Psoas muscle (tissue), 8 donors: ENCODE measurements around the gene SIRT4. TPM values are rescaled to one million over a fixed set of nuclear protein-coding genes. Genes with fewer than 3 reads are reported as not detected.

Experiments
- ATAC-seq, 4 donors: fragments of 200-7000 bp; cut with Tn5 transposase; one replicate each; pipeline ENCODE4 v1.9.1; 2020; ENCODE audit warnings: moderate library complexity in 3 of 4, mild to moderate bottlenecking in 2 of 4
- DNase-seq, 2 donors: peaks; one replicate each; pipeline ENCODE4 v3.0.0-alpha.2; 2020
- H3K27ac ChIP-seq: fragments of 200-600 bp; one replicate; pipeline ENCODE4 v1.8.0; 2022
- H3K27me3 ChIP-seq, 3 donors: fragments of 200-600 bp in 1 of 3; one replicate each; pipeline versions ENCODE4 v1.6.1 to v1.8.0; 2013 to 2022; ENCODE audit warnings: low read length in 2 of 3, mild to moderate bottlenecking in 2 of 3, moderate library complexity in 1 of 3; ENCODE audit not compliant: insufficient read depth in 3 of 3
- H3K36me3 ChIP-seq, 2 donors: fragments of 200-600 bp in 1 of 2; one replicate each; pipeline versions ENCODE4 v1.6.1 to v1.8.0; 2013 to 2022; ENCODE audit warnings: low read depth in 1 of 2, mild to moderate bottlenecking in 1 of 2, moderate library complexity in 1 of 2; ENCODE audit not compliant: insufficient read depth in 1 of 2
- H3K4me1 ChIP-seq: fragments of 200-600 bp; one replicate; pipeline ENCODE4 v1.8.0; 2022
- H3K4me3 ChIP-seq: fragments of 200-600 bp; one replicate; pipeline ENCODE4 v1.8.0; 2022; ENCODE audit warnings: mild to moderate bottlenecking
- H3K9me3 ChIP-seq: fragments of 200-600 bp; one replicate; pipeline ENCODE4 v1.8.0; 2022
- CTCF ChIP-seq: fragments of 200-600 bp; IDR thresholded peaks from one replicate; pipeline ENCODE4 v1.8.0; 2022; ENCODE audit warnings: antibody characterized with exemption
- WGBS, 3 donors: extraction: QIAGEN DNeasy Blood & Tissue Kit; methylation state at CpG; one replicate each; pipeline versions ENCODE4 v1.1.6 to v1.1.7; 2013; 5-methylcytosine and 5-hydroxymethylcytosine counted together
- intact Hi-C, 2 donors: fragments of 100-400 bp; cut with DNase I; formaldehyde crosslinking; loops; one replicate each; pipeline versions ENCODE4 v1.11.0 to v1.14.2; 2022
- polyA plus RNA-seq, 3 donors: library from polyadenylated mRNA; stranded (reverse); fragments of 200-250 nt; gene quantifications; one replicate each; pipeline ENCODE4 v1.2.3, GENCODE V29; 2013
- total RNA-seq, 4 donors: library from RNA; stranded (reverse); fragmentation: NEBNext Ultra II Directional in 2 of 4; extraction: Animal tissue kit (Norgen Biotek cat#: 25700) in 2 of 4; gene quantifications; one replicate each; pipeline versions ENCODE4 v1.2.1 to v1.2.4, GENCODE V29; 2021 to 2023
- donor health status: healthy with polysubstance abuse.
- donor health status: DM: no; HTN: no; CAD: no; lungs with moderate emphysema.
- donor health status: Bipolar disorder and iron deficiency.
- donor health status: healthy.
- donor health status: DM: yes; HTN: yes; CAD: no.
- donor health status: DM: no; HTN: no; CAD: no.
- donor health status: DM: no; HTN: no; CAD: no.
- donor health status: DM: yes; HTN: yes; CAD: no.

SIRT4 gene
- total and polyA plus RNA-seq, 7 donors = 2.3 to 10.7 (median 5.4) TPM

GRCh38 chr12:120343692-120344091, 41.6 kb downstream of the SIRT4 start:
- 89 to 92% (median 89%) methylated on average over 8 of the region's 8 CpGs for WGBS, 3 donors
- no peak for DNase-seq

DNA sequence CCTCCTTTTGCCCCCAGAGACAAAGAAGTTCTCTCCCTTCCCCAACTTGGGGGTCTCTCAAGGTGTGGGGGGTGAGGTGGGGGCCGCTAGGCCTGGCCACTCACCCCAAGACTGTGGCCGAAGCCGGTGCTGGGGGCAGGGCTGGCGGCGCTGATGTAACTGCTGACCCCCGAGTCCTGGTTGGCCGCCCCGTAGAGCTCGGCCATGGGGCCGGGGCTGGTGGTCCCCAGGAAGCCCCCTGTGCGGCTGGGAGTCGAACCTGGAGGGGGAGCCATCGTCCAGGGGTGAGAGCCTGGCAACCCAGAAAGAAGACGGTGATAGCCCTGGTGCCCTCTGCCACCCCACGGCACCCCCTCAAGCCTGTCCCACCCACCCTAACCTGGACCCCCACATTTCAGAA, 43.9 kb downstream of the SIRT4 start:
- H3K36me3 ChIP-seq = no peaks in the 10 kb centered on the region
- intact Hi-C loops = no loop called here
- DNase-seq (no peak), ATAC-seq (no peak)
- no peak for TF ChIP-seq CTCF
- WGBS, 3 donors = 91 to 97% (median 94%) methylated on average over 13 to 15 of the region's 15 CpGs
- no peaks in the 10 kb centered on the region for H3K9me3 ChIP-seq
- H3K4me1 ChIP-seq = no peaks in the 10 kb centered on the region
- peaks cover 0 to 9% (median 0%) of the 10 kb centered on the region in 3 donors for H3K27me3 ChIP-seq
- H3K27ac ChIP-seq = no peak overlapping the region
- H3K4me3 ChIP-seq = no peak overlapping the region

More at GRCh38 chr12:120343692-120344091, 41.6 kb downstream of the SIRT4 start:
- Histone ChIP-seq H3K4me1 (no peaks in the 10 kb centered on the region), H3K27ac (no peak overlapping the region), H3K27me3 (no peaks in the 10 kb centered on the region), H3K9me3 (no peaks in the 10 kb centered on the region), H3K4me3 (no peak overlapping the region), H3K36me3 (no peaks in the 10 kb centered on the region)
- TF ChIP-seq CTCF = no peak
- ATAC-seq = no peak
- intact Hi-C loops = no loop called here

DNA sequence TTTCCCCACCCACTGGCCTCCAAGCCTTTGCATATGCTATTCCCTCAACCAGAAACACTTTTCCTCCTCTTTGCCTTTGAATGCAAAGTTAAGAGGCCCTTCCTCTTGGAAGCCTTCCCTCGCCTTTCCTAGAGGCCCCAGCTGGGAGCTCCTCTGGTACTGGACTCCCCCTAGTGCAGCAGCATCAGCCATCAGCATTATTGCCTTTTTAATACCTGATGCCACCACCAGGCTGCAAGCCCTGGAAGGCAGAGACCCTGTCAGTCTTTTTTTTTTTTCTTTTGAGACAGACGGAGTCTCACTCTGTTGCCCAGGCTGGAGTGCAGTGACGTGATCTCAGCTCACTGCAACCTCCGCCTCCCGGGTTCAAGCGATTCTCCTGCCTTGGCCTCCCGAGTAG, 44.6 kb downstream of the SIRT4 start:
- H3K27me3 ChIP-seq = peaks cover 0 to 13% (median 0%) of the 10 kb centered on the region in 3 donors
- intact Hi-C loops = no loop called here
- no peaks in the 10 kb centered on the region for H3K4me1 ChIP-seq
- WGBS, 3 donors = 91 to 95% (median 95%) methylated on average over 7 of the region's 7 CpGs
- H3K27ac ChIP-seq = no peak overlapping the region
- no peaks in the 10 kb centered on the region for H3K9me3 ChIP-seq
- DNase-seq = no peak
- no peak for TF ChIP-seq CTCF
- no peak overlapping the region for H3K4me3 ChIP-seq
- no peak for ATAC-seq
- no peaks in the 10 kb centered on the region for H3K36me3 ChIP-seq

DNA sequence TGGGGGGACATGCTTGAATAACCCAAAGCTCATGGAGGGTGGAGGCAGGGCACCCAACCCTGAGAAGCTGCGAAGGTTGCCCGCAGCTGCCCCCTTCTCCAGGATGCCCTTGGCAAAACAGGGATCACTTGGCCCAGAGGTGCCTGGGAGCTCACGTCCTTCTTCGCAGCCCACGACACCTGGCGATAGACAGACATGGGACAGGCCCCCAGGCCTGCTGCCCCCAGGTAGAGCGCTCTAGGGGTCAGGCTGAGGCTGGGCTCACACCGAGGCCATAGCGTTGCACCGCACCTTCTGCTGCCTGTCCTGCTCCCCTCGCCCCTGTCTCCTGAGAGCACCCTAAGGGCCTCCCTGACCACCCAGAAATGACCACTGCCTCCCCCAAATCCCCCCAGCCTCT, 45.6 kb downstream of the SIRT4 start:
- 95 to 98% (median 96%) methylated on average over 11 of the region's 11 CpGs for WGBS, 3 donors
- Histone ChIP-seq H3K4me1 (no peaks in the 10 kb centered on the region), H3K27me3 (peaks cover 0 to 13% (median 0%) of the 10 kb centered on the region in 3 donors)

More for the DNA sequence above, 45.6 kb downstream of the SIRT4 start:
- DNase-seq (no peak), ATAC-seq (no peak)
- H3K9me3 ChIP-seq = no peaks in the 10 kb centered on the region
- no peak overlapping the region for H3K27ac ChIP-seq
- intact Hi-C loops = no loop called here
- TF ChIP-seq CTCF = no peak
- H3K4me3 ChIP-seq = no peak overlapping the region
- H3K36me3 ChIP-seq = no peaks in the 10 kb centered on the region
